Activated CD4-positive, CD25-positive, alpha-beta regulatory T cell treated with anti-CD3 and anti-CD28 coated beads, Interleukin-2, amount 50 U/mL, for 72 hours (primary cell): ENCODE data around the gene AHRR.

ENCODE experiments used
- DNase-seq: peaks from one replicate; pipeline ENCODE4 v3.0.0; 2021

The AHRR gene

GRCh38 chr5:347712-348284, 26.3 kb downstream of the AHRR start:
- no peak for DNase-seq

DNA sequence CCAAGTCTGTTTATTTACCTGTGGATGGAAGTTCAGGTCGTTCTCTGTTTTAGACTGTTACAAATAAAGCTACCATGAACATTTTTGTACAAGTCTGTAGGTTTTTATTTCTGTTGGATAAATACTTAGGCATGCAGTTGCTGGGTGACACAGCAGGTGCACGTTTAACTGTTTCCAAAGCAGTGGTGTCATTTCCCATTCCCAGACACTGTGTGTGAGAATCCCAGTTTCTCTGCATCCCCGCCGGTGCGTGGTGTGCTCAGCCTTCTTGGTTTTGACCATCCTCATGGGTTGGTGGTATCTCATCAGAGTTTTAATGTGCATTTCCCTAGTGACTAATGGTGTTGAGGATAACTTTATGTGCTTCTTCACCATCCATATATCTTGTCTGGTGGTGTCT, 27.2 kb downstream of the AHRR start:
- no peak for DNase-seq

- DNase-seq, result no peak
These were observed 28.8 kb downstream of the AHRR start for GRCh38 chr5:350355-350754.

- DNase-seq, result no peak
These were observed 29.8 kb downstream of the AHRR start for GRCh38 chr5:351084-351920.

DNA sequence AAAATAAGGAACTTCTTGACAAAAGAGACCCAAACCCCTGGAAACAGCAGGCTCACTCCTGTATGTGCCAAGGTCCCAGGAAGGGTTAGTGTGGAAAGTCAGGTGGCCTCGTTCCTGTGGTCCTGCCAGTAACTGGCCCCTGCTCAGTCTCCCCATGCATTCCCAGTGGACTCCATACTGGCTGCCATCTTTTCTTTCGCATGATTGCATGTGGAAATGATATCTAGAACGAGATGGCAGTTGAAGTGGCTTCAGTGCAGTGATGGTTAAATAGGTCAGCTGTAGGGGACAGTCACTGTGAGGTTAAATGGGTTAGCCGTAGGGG, 30.4 kb downstream of the AHRR start:
- no peak for DNase-seq

DNA sequence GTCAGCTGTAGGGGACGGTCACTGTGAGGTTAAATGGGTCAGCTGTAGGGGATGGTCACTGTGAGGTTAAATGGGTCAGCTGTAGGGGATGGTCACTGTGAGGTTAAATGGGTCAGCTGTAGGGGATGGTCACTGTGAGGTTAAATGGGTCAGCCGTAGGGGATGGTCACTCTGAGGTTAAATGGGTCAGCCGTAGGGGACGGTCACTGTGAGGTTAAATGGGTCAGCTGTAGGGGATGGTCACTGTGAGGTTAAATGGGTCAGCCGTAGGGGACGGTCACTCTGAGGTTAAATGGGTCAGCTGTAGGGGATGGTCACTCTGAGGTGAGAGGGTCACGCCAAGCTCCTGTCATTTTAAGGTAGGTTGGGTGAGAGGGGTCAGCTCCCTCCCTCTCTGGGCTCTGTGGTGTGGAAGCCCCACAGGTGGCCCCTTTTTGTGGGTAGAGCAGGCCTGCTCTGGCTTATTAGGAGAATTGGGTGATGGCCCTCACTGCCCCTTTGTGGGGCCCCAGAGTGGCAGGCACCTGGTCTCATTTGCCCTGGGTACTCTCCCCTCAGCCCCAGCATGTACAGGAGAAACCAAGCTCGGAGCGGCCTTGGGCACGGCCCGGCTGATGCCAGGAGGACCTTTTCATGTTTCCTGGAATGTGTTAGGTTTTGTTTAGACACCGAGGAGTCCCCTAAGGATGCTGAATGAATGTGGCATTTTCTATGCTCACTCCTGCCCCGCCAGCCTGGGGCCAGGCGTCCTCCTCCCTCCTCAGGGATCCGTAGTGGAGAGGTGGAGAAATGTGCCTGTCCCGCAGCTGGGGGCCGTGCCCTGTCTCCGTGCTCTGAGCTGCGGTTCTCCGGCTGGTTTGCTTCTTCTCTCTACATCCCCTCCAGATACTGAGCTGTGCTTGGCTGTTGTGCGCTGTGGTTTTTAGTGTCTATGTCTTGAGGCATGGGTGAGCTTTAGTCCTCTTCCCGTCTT, 31.4 kb downstream of the AHRR start:
- no peak for DNase-seq

- no peak for DNase-seq
These were observed 32.4 kb downstream of the AHRR start for GRCh38 chr5:353612-354580.

- no peak for DNase-seq
These were observed 33.3 kb downstream of the AHRR start for GRCh38 chr5:354581-355378.

DNA sequence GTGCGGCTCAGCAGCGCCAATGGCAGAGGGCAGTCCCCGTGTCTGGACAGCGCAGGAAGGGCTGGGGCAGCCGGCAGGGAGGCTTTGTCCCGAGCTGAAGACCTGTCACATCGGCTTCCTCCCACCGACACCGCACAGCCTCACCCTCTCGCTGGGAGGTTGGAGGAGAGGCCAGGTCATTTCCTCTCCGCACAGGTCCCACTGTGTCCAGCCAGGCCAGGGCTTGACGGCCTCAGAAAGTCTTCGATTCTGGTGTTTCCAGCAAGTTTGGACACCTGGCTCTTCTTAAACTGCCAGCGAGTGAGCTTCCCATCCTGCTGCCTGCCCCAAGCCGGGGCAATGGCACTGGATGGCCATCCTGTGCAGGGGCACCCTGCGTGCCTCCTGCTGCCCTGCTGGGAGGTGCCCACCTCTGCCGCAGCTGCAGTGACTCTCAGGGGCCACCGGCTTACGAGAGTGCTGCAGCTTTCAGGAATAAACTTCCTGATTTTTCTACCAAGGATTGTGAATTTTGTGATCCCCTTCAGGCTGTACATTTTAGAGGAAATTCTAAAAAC, 33.9 kb downstream of the AHRR start:
- no peak for DNase-seq

- no peak for DNase-seq
These were observed 34.4 kb downstream of the AHRR start for GRCh38 chr5:355958-356357.

GRCh38 chr5:359301-359897, 37.9 kb downstream of the AHRR start:
- DNase-seq, result no peak

GRCh38 chr5:360257-361027, 38.9 kb downstream of the AHRR start:
- no peak for DNase-seq

DNA sequence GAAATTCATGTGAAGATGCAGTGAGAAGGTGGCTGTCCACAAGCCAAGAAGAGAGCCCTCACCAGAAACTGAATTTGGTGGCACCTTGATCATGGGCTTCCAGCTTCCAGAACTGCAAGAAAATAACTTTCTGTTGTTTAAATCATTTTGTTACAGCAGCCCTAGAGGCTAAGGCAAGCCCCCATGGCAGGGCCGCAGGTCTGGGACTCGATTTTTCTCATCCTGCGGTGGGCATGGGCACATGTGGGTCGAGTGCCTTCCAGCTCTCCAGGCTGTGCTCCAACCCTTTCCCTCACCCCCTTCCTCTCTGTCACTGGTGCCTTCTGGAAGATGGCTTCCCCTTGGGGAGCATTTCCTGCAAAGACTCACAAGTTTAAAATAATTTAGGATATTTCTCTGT, 40.7 kb downstream of the AHRR start:
- no peak for DNase-seq

GRCh38 chr5:362978-363765, 41.7 kb downstream of the AHRR start:
- no peak for DNase-seq

DNA sequence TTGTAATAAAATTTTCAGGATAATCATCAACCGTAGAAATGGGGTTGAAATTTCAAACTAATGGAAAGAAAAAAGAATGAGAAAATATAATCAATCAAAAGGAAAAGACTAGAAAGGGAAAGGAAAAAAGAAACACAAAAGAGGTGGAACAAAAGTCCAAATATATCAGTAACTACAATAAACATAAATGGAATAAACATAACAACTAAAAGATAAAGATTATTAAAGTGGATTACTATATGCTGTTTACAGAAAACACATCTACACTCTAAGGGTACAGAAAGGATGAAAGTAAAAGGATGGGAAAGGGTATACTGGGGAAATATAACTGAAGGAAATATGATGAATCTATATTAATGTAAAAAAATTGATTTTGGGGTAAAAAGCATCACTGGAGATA, 43.0 kb downstream of the AHRR start:
- DNase-seq, result no peak

DNA sequence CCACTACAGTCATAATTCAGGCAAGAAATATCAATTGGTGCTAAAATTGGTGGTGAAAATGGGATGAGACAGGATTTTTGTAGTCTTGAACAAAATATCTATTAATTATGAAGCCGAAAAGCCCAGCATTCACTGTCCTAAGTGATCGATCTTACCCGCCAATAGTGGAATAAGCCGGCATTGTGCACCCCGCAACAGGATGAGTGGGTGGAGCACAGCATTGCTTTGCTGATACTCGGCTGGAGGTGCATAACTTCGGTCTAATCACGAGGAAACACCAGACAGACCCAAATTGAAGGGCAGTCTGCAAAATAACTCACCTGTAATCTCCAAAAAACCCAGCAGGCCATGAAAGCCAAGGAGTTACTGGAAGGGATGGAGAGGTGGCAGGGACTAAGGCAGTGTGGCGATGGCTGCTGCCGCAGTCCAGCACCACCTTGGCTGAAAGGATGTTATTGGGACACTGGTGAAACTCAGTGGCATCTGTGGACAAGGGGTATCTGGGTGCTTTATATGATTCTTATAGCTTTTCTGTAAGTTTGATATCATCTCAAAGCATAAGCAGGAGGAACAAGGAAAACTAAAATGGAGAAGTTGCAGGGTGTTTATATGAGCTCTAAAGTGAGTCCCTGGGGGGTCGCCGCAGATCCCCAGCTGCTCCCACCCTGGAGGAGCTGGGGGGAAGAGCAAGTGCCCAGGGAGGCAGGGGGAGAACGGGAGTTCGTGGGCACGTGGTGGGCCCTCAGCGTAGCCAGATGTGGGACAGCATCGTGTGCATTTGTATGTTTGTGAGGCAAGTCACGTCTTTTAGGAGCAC, 45.2 kb downstream of the AHRR start:
- no peak for DNase-seq

GRCh38 chr5:367358-368130, 46.0 kb downstream of the AHRR start:
- no peak for DNase-seq
